IMR-90 (cell line): Measurements from ENCODE around the gene CRYGS. TPM values are rescaled to one million over a fixed set of nuclear protein-coding genes. Genes with fewer than 3 reads are reported as not detected.
A peak's percentile ranks its signal among the peaks of the same experiment; 100 is the strongest.

Experiments used
- ATAC-seq: fragments of 200-7000 bp; cut with Tn5 transposase; 2 replicates; pipeline ENCODE4 v1.9.1; 2020; ENCODE audit warnings: low read depth, mild to moderate bottlenecking, moderate library complexity
- BruUV-seq: library from RNA; stranded (reverse); fragments of 400-500 nt; replicated peaks from 2 replicates; lab custom pipeline; 2021; lab: Mats Ljungman, UMichigan
- CTCF ChIA-PET: fragments of 300-600 bp; formaldehyde crosslinking; extraction: SDS; loops from one replicate; lab custom pipeline; 2021; ENCODE audit warnings: antibody characterized with exemption; lab: Yijun Ruan, JAX
- POLR2A ChIA-PET: fragments of 300-600 bp; sonication (Branson Sonifier 250); formaldehyde crosslinking; loops from one replicate; lab custom pipeline; 2022; ENCODE audit warnings: antibody characterized with exemption; ENCODE audit not compliant: unreplicated experiment; lab: Charles Lee
- DNase-seq: peaks from one replicate; pipeline ENCODE4 v3.0.0; 2013
- H2AFZ ChIP-seq: replicated peaks from 2 replicates; pipeline ENCODE3; 2013; ENCODE audit warnings: low read length, mild to moderate bottlenecking; ENCODE audit not compliant: poor library complexity
- H2AK5ac ChIP-seq: 2 replicates; pipeline ENCODE4 v1.6.1; 2013; ENCODE audit warnings: low read depth, low read length, inconsistent platforms
- H2AK9ac ChIP-seq: replicated peaks from 2 replicates; pipeline ENCODE3; 2013; ENCODE audit warnings: mild to moderate bottlenecking, low read depth, low read length, moderate library complexity; ENCODE audit not compliant: poor library complexity
- H2BK120ac ChIP-seq: 2 replicates; pipeline ENCODE4 v1.6.1; 2013; ENCODE audit warnings: low read depth, low read length, inconsistent platforms
- H2BK15ac ChIP-seq: 3 replicates; pipeline ENCODE4 v1.6.1; 2013; ENCODE audit warnings: low read depth, low read length, inconsistent platforms
- H2BK20ac ChIP-seq: 2 replicates; pipeline ENCODE4 v1.6.1; 2013; ENCODE audit warnings: low read depth, mild to moderate bottlenecking, inconsistent platforms, low read length, moderate library complexity
- H2BK5ac ChIP-seq: 2 replicates; pipeline ENCODE4 v1.6.1; 2013; ENCODE audit warnings: mild to moderate bottlenecking, low read depth, low read length, inconsistent platforms; ENCODE audit not compliant: poor library complexity, severe bottlenecking
- H3K14ac ChIP-seq: replicated peaks from 2 replicates; pipeline ENCODE4 v1.6.1; 2013; ENCODE audit warnings: low read depth, low read length, inconsistent platforms
- H3K18ac ChIP-seq: 2 replicates; pipeline ENCODE4 v1.6.1; 2013; ENCODE audit warnings: low read depth, low read length, control low read depth
- H3K23ac ChIP-seq: 2 replicates; pipeline ENCODE4 v1.6.1; 2013; ENCODE audit warnings: low read depth, low read length, inconsistent platforms
- H3K27ac ChIP-seq: 2 replicates; pipeline ENCODE4 v1.5.1; 2013; ENCODE audit warnings: mild to moderate bottlenecking, control low read depth, low read length; ENCODE audit not compliant: insufficient read depth
- H3K27me3 ChIP-seq: 2 replicates; pipeline ENCODE4 v1.6.1; 2013; ENCODE audit warnings: low read length; ENCODE audit not compliant: control insufficient read depth, insufficient read depth
- H3K36me3 ChIP-seq: 2 replicates; pipeline ENCODE4 v1.6.1; 2013; ENCODE audit warnings: low read length, mixed read lengths; ENCODE audit not compliant: control insufficient read depth, insufficient read depth
- H3K4ac ChIP-seq: 2 replicates; pipeline ENCODE4 v1.6.1; 2013; ENCODE audit warnings: low read depth, low read length, inconsistent platforms
- H3K4me1 ChIP-seq: 2 replicates; pipeline ENCODE4 v1.6.1; 2013; ENCODE audit warnings: low read length, mixed read lengths; ENCODE audit not compliant: control insufficient read depth, insufficient read depth
- H3K4me2 ChIP-seq: 2 replicates; pipeline ENCODE4 v1.6.1; 2013; ENCODE audit warnings: low read depth, mild to moderate bottlenecking, control low read depth, low read length, moderate library complexity
- H3K4me3 ChIP-seq: 2 replicates; pipeline ENCODE4 v1.5.1; 2013; ENCODE audit warnings: low read depth, mild to moderate bottlenecking, control low read depth, low read length, moderate library complexity; ENCODE audit not compliant: insufficient read depth
- H3K56ac ChIP-seq: 2 replicates; pipeline ENCODE4 v1.6.1; 2013; ENCODE audit warnings: low read length, inconsistent platforms; ENCODE audit not compliant: insufficient read depth; ENCODE audit errors: extremely low read depth
- H3K79me1 ChIP-seq, 2 experiments: 2 replicates each; pipeline ENCODE4 v1.6.1; 2013; ENCODE audit warnings: low read length in 2 of 2, inconsistent platforms in 1 of 2, low read depth in 1 of 2
- H3K9ac ChIP-seq: 2 replicates; pipeline ENCODE4 v1.6.1; 2013; ENCODE audit warnings: low read depth, low read length, control low read depth
- H3K9me1 ChIP-seq: 2 replicates; pipeline ENCODE4 v1.6.1; 2013; ENCODE audit warnings: low read length, inconsistent platforms; ENCODE audit not compliant: insufficient read depth
- H3K9me3 ChIP-seq: 2 replicates; pipeline ENCODE4 v1.6.1; 2013; ENCODE audit warnings: low read length; ENCODE audit not compliant: control insufficient read depth, insufficient read depth
- H4K20me1 ChIP-seq: 2 replicates; pipeline ENCODE4 v1.6.1; 2013; ENCODE audit warnings: low read length, inconsistent platforms; ENCODE audit not compliant: insufficient read depth
- H4K5ac ChIP-seq: 2 replicates; pipeline ENCODE4 v1.6.1; 2013; ENCODE audit warnings: mild to moderate bottlenecking, low read depth, low read length, control low read depth
- H4K8ac ChIP-seq, 2 experiments: 2 replicates each; pipeline ENCODE4 v1.6.1; 2013; ENCODE audit warnings: low read depth in 2 of 2, low read length in 2 of 2, control low read depth in 1 of 2, inconsistent platforms in 1 of 2
- H4K91ac ChIP-seq: 2 replicates; pipeline ENCODE4 v1.6.1; 2013; ENCODE audit warnings: low read depth, low read length, inconsistent platforms; ENCODE audit not compliant: insufficient read depth
- CEBPB ChIP-seq: IDR thresholded peaks from 2 replicates; pipeline ENCODE4 v1.6.1; 2012; ENCODE audit warnings: low read depth, low read length, improper control_type of control experiment
- MXI1 ChIP-seq: IDR thresholded peaks from 2 replicates; pipeline ENCODE4 v1.6.1; 2012; ENCODE audit warnings: low read depth, mild to moderate bottlenecking, low read length, moderate library complexity, borderline replicate concordance
- POLR2A ChIP-seq: IDR thresholded peaks from 2 replicates; pipeline ENCODE4 v1.6.1; 2012; ENCODE audit warnings: mild to moderate bottlenecking, low read depth, low read length
- RAD21 ChIP-seq: IDR thresholded peaks from 2 replicates; pipeline ENCODE4 v1.6.1; 2012; ENCODE audit warnings: low read length, improper control_type of control experiment
- SMC3 ChIP-seq: fragments of 150-350 bp; IDR thresholded peaks from 2 replicates; pipeline ENCODE4 v1.6.1; 2016; ENCODE audit warnings: low read depth, mild to moderate bottlenecking, antibody characterized with exemption, low read length, moderate library complexity
- WGBS, 2 experiments: methylation state at CpG; one replicate each; pipeline versions ENCODE4 v1.1.5 to v1.1.7; 2013; ENCODE audit warnings: missing lambda C conversion rate in 2 of 2; ENCODE audit not compliant: insufficient read length in 1 of 2; ENCODE audit errors: extremely low coverage in 2 of 2; 5-methylcytosine and 5-hydroxymethylcytosine counted together
- dilution Hi-C: fragments of 300-500 bp; cut with HindIII; formaldehyde crosslinking; loops from one replicate; pipeline ENCODE4 v1.14.3; 2018; ENCODE audit warnings: low sequenced_read_pairs; ENCODE audit not compliant: unreplicated experiment
- in situ Hi-C: fragments of 300-500 bp; cut with MboI; formaldehyde crosslinking; loops from 3 replicates; pipeline ENCODE4 v1.14.3; 2019; ENCODE audit warnings: low sequenced_read_pairs, inconsistent platforms, mixed read lengths
- intact Hi-C: fragments of 100-400 bp; cut with micrococcal nuclease; formaldehyde crosslinking; loops from 2 replicates; pipeline ENCODE4 v1.10.0; 2022
- polyA plus RNA-seq, 3 experiments: library from polyadenylated mRNA; depleted of rRNA; stranded (reverse); fragments of >200 nt; gene quantifications; 2 replicates each; pipeline ENCODE4 v1.2.3, GENCODE V29; 2012; ENCODE audit warnings: low replicate concordance in 1 of 3
- total RNA-seq: library from RNA; depleted of rRNA; stranded (reverse); fragments of >200 nt; gene quantifications from 2 replicates; pipeline ENCODE4 v1.2.3, GENCODE V29; 2012
- TF ChIP-seq, protein P1 (sequence below): conservative IDR thresholded peaks from 2 replicates; pipeline ENCODE4 v1.5.1; 2012; ENCODE audit warnings: mild to moderate bottlenecking, low read depth, low read length, improper control_type of control experiment

Gene CRYGS
- total and polyA plus RNA-seq, 2 of the 4 experiments (the other 2 are of a cell fraction), result 0.36 to 2.1 TPM

DNA sequence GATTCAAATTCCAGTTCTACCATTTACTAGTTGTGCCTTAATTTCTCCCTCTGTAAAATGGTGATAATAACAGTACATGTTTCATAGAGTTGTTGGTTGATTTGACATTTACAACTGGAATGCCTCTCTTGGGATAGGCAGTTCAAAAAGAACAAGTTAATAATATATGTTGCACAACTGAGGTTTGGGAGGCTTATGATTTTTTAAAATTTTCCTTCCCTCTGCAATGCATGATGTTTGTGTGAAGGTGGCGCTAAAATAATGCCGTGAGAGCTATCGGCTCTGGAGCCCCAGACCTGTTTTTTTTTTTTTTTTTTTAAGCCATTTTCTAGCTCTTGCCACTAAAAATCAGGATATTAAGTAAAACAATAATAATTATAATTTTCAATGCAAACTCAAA lies 44.9 kb upstream of the CRYGS start:
- H3K56ac ChIP-seq, result no peak overlapping the region
- no peak overlapping the region for H2BK20ac ChIP-seq
- H2BK120ac ChIP-seq, result no peak overlapping the region
- no CpG with 5 or more reads among the region's 3 CpGs for WGBS, 2 experiments
- no peak overlapping the region for H3K14ac ChIP-seq
- no peak overlapping the region for H2BK5ac ChIP-seq
- H3K4me3 ChIP-seq, result no peak overlapping the region
- no peak overlapping the region for H3K27ac ChIP-seq
- TF ChIP-seq POLR2A (no peak), MXI1 (no peak), SMC3 (peak; percentile 9; the same call in 1 of the 2 replicates), RAD21 (peak; percentile 32), CEBPB (peak; percentile 19; the same call in 1 of the 2 replicates)
- TF ChIP-seq, protein P1, sequence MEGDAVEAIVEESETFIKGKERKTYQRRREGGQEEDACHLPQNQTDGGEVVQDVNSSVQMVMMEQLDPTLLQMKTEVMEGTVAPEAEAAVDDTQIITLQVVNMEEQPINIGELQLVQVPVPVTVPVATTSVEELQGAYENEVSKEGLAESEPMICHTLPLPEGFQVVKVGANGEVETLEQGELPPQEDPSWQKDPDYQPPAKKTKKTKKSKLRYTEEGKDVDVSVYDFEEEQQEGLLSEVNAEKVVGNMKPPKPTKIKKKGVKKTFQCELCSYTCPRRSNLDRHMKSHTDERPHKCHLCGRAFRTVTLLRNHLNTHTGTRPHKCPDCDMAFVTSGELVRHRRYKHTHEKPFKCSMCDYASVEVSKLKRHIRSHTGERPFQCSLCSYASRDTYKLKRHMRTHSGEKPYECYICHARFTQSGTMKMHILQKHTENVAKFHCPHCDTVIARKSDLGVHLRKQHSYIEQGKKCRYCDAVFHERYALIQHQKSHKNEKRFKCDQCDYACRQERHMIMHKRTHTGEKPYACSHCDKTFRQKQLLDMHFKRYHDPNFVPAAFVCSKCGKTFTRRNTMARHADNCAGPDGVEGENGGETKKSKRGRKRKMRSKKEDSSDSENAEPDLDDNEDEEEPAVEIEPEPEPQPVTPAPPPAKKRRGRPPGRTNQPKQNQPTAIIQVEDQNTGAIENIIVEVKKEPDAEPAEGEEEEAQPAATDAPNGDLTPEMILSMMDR, result peak; percentile 26; the same call in 1 of the 2 replicates
- H2AFZ ChIP-seq, result no peak overlapping the region
- H2AK9ac ChIP-seq, result no peak overlapping the region
- no peaks in the 10 kb centered on the region; the same call in 1 of the 2 replicates for H3K4me1 ChIP-seq
- no peak overlapping the region for H3K23ac ChIP-seq
- no peak overlapping the region for H3K4ac ChIP-seq
- peaks cover 6% of the 10 kb centered on the region for H3K36me3 ChIP-seq
- no peak overlapping the region for H3K18ac ChIP-seq
- no peaks in the 10 kb centered on the region for H3K9me3 ChIP-seq
- no peak overlapping the region for H2AK5ac ChIP-seq
- no peaks in the 10 kb centered on the region for H4K20me1 ChIP-seq
- H4K5ac ChIP-seq, result no peak overlapping the region
- ChIA-PET POLR2A (no interaction called here), CTCF (interaction anchor here (0.6 to 0.7 kb wide), 2 partner anchors 8 to 25 kb away, joined by 3 to 6 read pairs; no protein-coding TSS in a partner anchor)
- no peaks in the 10 kb centered on the region for H3K79me1 ChIP-seq
- no peak overlapping the region for H3K9ac ChIP-seq
- dilution Hi-C loops (no loop called here), intact Hi-C loops (no loop called here), in situ Hi-C loops (no loop called here)
- no TSS peak for BruUV-seq
- H4K91ac ChIP-seq, result no peak overlapping the region
- DNase-seq (peak; percentile 33), ATAC-seq (no peak)
- no peak overlapping the region for H3K4me2 ChIP-seq
- no peak overlapping the region for H2BK15ac ChIP-seq
- H3K27me3 ChIP-seq, result peaks cover 3% of the 10 kb centered on the region; the same call in 1 of the 2 replicates
- no peaks in the 10 kb centered on the region for H3K9me1 ChIP-seq
- H4K8ac ChIP-seq, result no peak overlapping the region
